Medulla oblongata (tissue), 1 donor: ENCODE measurements around the gene TBC1D10B.
"Not testable (repeated sequence)": the region's sequence is repeated elsewhere in the genome, so short reads cannot be mapped to it uniquely, and the experiment has no call there.

Experiments used
- DNase-seq: peaks from one replicate; pipeline ENCODE4 v3.0.0-alpha.2; 2015; ENCODE audit errors: extremely low spot score

TBC1D10B gene

DNA sequence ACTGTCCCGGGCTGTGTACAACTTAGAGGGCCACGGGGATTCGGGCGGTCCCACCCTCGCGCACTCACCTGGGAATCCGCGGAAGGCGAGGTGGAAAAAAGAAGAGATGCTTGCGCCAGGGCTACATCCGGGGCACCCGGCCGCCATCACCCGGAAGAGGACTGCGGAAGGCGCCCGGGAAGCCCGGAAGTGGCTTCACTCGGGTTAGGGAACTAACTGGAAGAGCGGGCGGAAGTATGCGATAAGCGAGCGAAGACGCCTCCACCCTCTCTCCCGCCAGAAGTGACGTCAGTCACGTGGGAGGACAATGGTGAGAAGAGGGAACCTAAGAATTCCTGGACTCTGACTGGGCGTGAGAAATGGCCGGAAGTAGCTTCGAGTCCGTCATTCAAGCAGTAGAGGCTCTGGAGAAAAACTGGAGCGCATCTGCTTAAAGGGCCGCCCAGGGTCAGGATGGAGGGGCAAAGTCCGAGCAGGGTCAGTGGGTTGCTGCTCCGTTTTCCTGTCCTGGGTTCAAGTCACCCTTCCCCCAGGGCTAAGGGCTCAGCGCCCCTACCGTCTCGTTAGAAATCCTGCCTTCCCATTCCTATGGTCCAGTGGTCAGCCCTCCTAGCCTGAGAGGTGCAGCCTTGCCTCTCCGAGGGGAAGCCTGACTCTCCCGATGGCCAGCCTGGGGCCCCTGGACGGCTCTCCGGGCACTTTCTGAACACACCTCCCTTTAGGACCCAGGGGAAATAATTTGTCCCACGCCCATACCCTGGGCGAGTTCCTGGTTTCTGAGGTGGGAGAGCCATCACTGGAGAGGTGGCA is 14.9 kb downstream of the TBC1D10B start, which contains the start of gene CD2BP2:
Gene CD2BP2, minus strand, starts transcription at position 165 of the 810 bp plus-strand sequence. CDS start 627 bp downstream, outside the sequence.
- DNase-seq = peak; percentile 100

DNA sequence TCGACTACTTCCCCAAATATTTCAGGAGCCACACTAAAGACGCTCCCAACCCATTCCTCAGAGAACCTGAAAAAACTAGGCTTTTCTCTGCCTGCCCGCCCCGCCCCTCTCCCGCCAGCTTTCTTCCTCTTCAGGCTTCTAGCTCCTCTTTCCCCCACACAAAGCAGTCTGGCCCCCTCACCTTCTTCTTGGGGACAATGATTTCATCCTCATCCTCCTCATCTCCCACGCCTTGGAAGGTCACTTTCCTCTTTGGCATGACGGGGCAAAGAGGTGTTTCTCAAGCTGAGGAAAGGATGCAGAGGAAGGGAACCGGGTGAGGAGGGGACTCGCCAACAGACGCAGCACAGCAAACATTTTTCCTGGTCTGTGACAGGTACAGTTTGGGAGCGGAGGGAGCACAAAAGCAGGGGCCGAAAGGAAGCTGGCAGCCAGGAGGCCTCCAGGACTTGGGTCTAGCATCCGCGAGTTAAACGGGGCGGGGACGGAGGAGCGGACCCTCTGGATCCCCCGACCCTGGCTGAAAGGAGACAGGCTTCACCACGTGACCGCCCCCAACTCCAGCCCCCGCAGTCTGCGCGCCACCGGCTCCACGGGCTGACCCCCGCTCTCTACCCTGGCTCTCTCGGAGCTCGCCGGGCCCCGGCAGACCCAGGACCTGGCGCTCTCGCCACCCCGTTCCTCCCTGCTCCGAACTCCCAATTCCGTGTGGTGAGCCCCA is 15.7 kb downstream of the TBC1D10B start:
- DNase-seq = no peak

GRCh38 chr16:30353438-30354129 is 16.7 kb downstream of the TBC1D10B start:
- DNase-seq = no peak

DNA sequence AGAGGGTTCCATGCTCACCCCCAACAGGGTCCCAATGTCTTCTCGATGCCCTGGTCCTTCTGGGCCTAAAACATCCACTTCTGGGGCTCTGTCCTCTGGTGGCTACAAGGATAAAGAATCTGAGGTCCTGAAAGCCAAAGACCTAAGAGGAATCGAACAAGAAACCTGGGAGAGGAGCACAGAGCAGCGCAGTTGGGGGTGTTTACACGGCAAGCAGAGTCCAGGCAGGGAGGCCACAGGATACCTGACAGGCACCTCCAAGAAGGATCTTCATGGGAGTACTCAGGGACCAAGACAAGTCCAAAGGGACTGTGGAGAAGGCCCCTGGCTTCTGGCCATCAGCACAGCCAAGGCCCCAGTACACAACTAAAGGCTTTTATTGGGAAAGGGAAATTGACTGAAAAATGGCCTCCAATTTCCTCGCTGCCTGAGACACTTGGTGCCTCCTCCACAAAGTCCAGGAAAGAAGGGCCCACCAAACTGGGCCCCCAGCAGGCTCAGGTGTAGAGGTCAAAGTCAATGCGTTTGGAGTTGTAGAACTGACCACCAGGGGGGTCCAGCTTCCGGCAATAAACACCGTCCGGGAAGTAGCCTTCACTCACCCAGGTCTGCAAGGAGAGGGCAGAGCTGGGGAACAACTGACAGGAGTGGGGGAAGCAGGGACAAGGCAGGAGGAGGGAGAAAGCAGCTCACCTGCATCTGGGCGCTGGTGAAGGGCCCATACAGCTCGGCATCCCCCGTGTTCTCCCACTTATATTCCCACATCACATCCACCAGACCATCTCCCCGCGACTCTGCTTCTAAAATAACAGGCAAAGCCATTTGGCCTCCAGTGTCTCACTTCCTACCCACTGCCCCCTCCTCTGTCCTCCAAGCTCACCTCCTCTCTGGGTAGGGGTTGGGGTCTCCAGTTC is 17.5 kb downstream of the TBC1D10B start:
- DNase-seq = no peak

GRCh38 chr16:30351586-30352419 is 18.5 kb downstream of the TBC1D10B start:
- DNase-seq = peak; percentile 90

DNA sequence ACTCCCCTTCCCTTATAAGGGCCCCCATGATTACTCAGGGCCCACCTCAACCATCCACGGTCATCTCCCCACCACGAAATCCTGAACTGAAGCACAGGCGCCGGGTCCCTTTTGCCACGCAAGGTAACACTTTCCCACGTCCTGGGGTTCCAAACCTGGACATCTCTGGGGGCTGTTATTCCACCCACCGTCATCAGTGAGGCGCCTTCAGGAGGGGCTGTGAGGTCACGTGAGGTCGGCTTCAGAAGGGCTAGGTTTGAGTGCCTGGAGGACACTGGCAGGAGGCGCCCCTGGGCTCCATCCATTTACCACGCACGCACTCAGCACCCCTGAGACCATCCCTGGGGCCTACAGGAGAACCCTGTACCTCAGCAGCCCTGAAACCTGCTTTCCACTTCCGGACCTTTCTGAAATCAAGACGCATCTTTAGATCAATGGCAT is 19.3 kb downstream of the TBC1D10B start:
- no peak for DNase-seq

GRCh38 chr16:30350134-30350871 is 20.0 kb downstream of the TBC1D10B start:
- DNase-seq = no peak

- no peak for DNase-seq
Observed at GRCh38 chr16:30349675-30350074, 20.6 kb downstream of the TBC1D10B start.

GRCh38 chr16:30348929-30349328 is 21.4 kb downstream of the TBC1D10B start:
- DNase-seq = no peak

GRCh38 chr16:30348113-30348512 is 22.2 kb downstream of the TBC1D10B start:
- no peak for DNase-seq

- no peak for DNase-seq
Observed at GRCh38 chr16:30346286-30346685, 24.0 kb downstream of the TBC1D10B start.

DNA sequence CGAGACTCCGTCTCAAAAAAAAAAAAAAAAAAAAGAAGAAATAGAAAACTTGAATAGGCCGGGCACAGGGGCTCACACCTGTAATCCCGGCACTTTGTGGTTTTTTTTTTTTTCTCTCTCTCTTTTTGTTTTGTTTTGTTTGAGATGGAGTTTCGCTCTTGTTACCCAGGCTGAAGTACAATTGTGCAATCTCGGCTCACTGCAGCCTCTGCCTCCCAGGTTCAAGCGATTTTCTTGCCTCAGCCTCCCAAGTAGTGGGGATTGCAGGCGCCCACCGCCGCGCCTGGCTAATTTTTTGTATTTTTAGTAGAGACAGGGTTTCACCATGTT is 26.8 kb downstream of the TBC1D10B start:
- not testable (repeated sequence) for DNase-seq

DNA sequence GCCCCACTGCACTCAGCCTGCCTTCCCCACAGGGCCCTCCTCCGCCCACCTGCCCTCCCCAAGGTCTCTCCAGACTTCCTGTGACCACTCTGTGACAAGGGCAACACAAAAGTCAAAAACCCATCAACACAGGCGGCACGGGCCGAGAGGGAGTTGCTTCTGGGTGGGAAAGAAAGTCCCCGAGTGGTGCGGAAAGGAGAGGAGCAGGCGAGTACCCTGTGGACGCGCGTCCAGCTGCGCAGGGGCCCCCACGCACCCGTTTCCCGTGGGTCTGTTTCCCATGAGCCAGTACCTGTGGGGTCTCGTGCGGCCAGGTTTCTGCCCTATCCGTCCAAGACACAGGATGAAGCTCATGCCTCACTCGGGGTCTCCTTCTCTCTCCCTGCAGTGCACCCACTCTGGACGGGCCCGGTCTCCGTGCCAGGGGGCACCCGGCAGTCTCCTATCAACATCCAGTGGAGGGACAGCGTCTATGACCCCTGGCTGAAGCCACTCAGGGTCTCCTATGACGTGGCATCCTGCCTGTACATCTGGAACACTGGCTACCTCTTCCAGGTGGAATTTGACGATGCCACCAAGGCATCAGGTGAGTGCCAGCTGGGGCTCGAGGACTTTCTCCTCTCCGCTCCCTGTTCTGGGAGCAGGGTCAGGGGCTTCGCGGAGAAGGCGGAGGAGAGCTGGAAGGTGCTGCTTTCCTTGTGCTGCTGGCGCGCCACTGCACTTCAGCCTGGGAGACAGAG is 27.4 kb downstream of the TBC1D10B start:
- no peak for DNase-seq

DNA sequence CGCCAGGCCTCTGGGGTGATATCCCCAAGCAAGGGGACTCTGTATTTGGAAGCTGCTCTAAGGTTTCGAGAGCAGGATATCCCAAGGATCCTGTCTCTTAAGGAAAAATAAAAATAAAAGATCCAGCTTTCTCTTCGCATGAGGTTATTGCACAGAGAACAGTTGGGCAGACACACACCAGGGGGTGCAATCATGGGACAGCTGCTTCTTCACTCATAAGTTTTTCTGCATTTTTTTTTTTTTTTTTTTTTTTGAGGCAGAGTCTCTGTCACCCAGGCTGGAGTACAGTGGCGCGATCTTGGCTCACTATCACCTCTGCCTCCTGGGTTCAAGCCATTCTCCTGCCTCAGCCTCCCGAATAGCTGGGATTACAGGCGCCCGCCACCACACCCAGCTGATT is 28.3 kb downstream of the TBC1D10B start:
- not testable (repeated sequence) for DNase-seq

DNA sequence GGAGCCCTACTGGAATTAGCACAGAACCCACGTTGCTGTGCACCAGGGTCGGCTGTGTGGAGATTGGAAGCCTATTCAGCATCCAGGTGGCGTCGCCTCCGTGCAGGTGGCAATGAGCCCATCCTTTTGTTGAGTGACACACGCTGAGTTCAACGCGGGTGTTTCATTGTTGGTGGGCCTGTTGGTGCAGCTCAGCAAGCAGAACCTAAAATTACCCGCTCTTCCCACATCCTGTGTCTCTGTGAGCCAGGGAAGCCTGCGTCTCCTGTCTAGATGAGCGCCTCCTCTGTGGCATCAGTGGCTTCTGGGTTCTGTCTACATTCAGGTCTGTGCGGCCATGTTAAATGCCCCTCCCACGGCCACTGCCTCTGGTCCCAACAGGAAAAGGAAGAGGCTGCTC is 29.7 kb downstream of the TBC1D10B start:
- no peak for DNase-seq

GRCh38 chr16:30338715-30339114 is 31.6 kb downstream of the TBC1D10B start:
- not testable (repeated sequence) for DNase-seq

DNA sequence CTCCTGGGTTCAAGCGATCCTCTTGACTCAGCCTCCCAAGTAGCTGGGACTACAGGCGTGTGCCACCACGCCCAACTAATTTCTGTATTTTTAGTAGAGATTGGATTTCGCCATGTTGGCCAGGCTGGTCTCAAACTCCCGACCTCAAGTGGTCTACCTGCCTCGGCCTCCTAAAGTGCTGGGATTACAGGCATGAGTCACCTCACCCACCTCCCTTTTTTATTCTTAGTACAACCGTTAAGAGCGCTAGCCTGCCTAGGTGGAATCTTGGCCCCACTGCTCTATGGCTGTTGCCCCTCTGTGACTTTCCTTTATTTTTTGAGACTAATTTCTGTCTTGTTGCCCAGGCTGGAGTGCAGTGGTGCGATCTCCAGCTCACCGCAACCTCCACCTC is 32.3 kb downstream of the TBC1D10B start:
- DNase-seq = not testable (repeated sequence)

GRCh38 chr16:30335598-30336474 is 34.5 kb downstream of the TBC1D10B start:
- peak; percentile 14 for DNase-seq
